LoVo (cell line): ENCODE measurements around the gene GAPDH.
"Not testable (repeated sequence)": the region's sequence is repeated elsewhere in the genome, so short reads cannot be mapped to it uniquely, and the experiment has no call there.

Experiments
- DNase-seq: peaks from one replicate; pipeline ENCODE4 v3.0.0-alpha.2; 2016; ENCODE audit warnings: low spot score

GAPDH gene

DNA sequence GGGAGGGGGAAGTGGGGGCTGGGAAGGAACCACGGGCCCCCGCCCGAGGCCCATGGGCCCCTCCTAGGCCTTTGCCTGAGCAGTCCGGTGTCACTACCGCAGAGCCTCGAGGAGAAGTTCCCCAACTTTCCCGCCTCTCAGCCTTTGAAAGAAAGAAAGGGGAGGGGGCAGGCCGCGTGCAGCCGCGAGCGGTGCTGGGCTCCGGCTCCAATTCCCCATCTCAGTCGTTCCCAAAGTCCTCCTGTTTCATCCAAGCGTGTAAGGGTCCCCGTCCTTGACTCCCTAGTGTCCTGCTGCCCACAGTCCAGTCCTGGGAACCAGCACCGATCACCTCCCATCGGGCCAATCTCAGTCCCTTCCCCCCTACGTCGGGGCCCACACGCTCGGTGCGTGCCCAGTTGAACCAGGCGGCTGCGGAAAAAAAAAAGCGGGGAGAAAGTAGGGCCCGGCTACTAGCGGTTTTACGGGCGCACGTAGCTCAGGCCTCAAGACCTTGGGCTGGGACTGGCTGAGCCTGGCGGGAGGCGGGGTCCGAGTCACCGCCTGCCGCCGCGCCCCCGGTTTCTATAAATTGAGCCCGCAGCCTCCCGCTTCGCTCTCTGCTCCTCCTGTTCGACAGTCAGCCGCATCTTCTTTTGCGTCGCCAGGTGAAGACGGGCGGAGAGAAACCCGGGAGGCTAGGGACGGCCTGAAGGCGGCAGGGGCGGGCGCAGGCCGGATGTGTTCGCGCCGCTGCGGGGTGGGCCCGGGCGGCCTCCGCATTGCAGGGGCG, at the start of gene GAPDH:
Gene GAPDH (plus strand): TSS at position 595 of the 772 bp plus-strand sequence. CDS start 316 bp downstream, outside the sequence.
- DNase-seq, result peak; percentile 99

DNA sequence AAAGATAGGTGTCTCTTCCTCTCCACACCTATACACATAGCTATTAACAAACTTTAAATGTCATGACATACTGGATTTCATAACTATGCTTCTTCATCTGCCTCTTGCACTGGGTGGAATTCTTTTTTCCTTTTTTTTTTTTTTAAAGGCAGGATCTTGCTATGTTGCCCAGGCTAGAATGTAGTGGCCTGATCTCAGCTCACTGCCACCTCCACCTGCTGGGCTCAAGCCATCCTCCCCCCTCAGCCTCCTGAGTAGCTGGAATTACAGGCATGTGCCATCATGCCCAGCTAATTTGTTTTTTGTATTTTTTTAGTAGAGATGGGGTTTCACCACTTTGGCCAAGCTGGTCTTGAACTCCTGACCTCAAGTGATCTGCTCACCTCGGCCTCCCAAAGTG, 46.1 kb upstream of the GAPDH start:
- DNase-seq, result no peak

GRCh38 chr12:6489449-6489848, 44.9 kb upstream of the GAPDH start:
- no peak for DNase-seq

DNA sequence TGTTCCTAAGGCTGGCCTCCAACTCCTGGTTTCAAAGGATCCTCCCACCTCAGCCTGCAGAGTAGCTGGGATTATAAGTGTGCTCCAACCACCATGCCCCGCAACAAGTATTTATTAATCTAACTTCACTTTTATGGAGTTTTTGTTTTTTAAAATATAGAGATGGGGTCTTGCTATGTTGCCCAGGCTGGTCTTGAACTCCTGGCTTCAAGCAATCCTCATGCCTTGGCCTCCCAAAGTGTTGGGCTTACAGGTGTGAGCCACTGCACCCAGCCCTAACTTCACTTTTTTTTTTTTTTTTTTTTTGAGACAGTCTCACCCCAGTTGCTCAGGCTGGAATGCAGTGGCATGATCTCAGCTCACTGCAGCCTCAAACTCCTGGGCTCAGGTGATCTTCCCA, 43.6 kb upstream of the GAPDH start:
- DNase-seq, result not testable (repeated sequence)

DNA sequence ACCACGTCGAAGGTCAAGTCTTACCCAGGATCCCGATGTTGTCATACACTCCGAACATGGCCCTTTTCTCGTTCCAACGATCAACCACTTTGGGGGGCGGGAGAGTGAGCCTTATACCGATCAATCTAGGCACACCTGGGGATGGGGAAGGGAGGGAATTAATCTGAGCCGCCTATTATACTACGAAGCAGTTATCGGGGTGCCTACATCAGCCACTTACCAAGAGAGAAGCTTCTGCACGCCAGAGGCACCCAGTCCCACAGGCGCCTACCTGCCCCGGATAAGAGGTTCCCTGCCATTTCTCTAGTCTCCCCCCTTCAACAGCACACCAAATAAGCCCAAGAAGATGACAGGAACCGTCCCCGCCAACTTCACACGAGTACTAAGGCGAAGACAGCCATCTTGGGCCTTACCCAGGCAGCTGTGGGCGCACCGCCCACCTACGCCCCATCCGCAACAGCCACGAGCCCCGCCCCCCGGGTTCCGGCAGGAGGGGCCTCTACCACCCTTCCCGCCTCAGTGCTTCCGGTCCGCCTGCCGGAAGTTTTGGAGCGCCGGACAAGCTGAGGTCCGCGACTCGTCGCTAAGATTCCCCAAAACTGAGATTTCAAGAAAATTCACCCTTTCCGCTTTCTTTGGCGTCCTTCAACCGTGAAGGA, 41.4 kb upstream of the GAPDH start, which contains the start of gene MRPL51:
Gene MRPL51 (minus strand): TSS at position 425 of the 659 bp plus-strand sequence. CDS start 126 bp downstream, at position 299.
- DNase-seq, result peak; percentile 98

GRCh38 chr12:6493497-6494257, 40.6 kb upstream of the GAPDH start, which contains the start of gene NCAPD2:
Gene NCAPD2, plus strand, starts transcription at chr12:6494102. Its CDS starts 997 bp downstream, at chr12:6495099.
- DNase-seq, result peak; percentile 99

DNA sequence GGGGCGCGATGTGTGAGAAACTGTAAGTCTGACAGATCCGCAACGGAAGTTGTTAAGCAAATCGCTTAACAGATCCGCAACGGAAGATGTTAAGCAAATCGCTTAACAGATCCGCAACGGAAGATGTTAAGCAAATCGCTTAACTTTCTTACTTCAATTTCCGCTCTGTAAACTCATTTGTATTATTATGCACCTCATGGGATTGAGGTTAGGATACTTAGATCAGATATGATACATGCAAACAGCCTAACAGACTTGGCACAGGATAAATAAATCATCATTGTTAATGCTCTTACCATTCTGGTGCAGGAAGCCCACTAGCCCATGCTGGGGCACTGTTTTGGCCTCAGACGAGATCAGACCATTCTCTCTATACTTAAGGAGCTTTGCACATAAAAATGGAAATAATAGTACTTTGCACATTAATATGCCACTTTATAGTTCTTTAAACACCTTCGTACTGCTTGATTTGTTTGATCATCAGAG, 40.0 kb upstream of the GAPDH start:
- no peak for DNase-seq

- DNase-seq, result no peak
Observed at GRCh38 chr12:6494968-6495367, 39.3 kb upstream of the GAPDH start.

- DNase-seq, result not testable (repeated sequence)
Observed at GRCh38 chr12:6497291-6497690, 37.0 kb upstream of the GAPDH start.

DNA sequence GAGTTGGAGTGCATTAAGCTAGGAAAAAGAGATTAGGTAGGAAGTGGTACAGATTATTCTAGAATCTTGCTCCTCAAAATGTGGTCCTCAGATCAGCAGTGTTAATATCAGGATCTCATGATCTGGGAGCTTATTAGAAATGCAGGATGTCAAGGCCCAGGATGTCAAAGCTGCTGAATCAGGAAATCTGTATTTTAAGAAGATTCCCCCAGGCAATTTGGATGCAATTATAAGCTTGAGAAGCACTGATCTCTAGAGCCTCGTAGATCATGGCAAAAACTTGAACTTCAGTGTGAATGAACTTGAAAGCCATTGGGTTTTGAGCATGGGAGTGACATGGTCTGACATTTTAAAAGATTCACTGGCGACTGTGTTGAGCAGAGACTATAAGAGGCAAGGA, 33.9 kb upstream of the GAPDH start:
- DNase-seq, result no peak

GRCh38 chr12:6507102-6507998, 27.0 kb upstream of the GAPDH start:
- peak; percentile 18 for DNase-seq

GRCh38 chr12:6508087-6508486, 26.2 kb upstream of the GAPDH start:
- no peak for DNase-seq

DNA sequence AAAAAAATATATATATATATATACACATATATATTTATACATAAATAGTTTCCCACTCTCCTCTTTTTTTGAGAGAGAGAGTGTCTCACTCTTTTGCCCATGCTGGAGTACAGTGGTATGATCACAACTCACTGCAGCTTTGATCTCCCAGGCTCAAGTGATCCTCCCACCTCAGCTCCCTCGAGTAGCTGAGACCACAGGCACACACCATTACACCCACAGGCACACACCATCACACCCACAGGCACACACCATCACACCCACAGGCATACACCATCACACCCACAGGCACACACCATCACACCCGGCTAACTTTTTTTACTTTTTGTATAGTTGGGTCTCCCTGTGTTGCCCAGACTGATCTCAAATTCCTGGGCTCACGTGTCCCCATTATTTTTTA, 14.1 kb upstream of the GAPDH start:
- DNase-seq, result no peak

DNA sequence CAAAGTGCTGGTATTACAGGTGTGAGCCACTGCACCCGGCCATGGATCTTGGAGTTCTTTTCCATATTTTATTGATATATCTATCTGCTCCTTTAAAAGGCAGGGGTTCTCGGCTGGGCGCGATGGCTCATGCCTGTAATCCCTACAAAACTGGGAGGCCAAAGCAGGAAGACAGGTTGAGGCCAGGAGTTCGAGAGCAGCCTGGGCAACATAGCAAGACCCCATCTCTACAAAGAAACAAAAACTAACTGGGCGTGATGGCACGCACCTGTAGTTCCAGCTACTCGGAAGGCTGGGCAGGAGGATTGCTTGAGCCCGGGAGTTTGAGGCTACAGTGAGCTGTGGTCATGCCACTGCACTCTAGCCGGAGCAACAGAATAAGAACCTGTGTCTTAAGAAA, 12.1 kb upstream of the GAPDH start:
- no peak for DNase-seq

DNA sequence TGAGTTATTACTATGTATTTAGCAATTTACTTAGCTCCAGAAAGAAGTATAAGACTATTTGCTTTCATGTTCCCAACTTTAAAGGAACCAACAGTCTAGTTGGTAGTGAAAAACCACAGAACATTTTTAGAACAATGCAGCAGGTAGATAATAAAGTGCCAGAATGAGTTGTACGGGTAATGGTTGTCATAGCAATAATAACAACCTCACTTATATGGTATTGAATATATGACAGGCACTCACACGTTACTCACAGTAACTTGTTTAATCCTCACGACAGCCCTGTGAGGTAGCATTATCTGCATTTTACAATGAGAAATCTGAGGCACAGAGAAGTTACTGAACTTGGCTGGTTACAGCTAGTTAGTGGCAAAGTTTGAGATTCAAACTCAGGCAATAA, 10.6 kb upstream of the GAPDH start:
- no peak for DNase-seq

DNA sequence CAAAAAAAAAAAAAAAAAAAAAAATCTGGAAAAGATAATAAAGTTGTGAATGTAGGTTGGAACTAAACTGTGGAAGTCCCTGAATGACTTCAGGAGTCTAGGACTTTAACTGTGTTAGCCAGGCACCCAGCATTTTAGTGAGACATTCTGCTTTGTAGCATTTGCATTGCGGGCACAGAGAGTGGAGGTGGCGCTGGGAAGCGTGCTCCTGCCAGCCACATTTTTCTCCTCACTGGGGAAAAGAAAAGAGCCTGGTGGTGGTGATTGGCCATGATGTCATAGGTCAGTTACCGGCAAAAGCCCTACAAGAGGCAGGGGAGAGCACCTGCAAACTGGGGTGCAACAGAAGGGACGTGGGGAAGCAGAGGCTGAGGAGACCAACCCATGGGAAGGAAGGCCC, 9.7 kb upstream of the GAPDH start:
- no peak for DNase-seq

DNA sequence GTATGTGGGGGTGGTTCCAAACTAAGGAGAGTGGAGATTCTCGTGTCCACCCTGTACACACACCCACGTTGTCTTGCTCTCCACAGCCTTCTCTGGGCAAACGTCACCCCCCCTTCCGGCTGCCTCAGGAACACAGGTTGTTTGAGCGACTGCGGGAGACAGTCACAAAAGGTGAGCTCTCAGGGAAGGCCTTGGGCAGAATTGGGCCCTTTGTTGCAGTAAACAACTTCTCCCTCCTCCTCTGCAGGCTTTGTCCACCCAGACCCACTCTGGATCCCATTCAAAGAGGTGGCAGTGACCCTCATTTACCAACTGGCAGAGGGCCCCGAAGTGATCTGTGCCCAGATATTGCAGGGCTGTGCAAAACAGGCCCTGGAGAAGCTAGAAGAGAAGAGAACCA, 8.1 kb upstream of the GAPDH start:
- DNase-seq, result no peak

DNA sequence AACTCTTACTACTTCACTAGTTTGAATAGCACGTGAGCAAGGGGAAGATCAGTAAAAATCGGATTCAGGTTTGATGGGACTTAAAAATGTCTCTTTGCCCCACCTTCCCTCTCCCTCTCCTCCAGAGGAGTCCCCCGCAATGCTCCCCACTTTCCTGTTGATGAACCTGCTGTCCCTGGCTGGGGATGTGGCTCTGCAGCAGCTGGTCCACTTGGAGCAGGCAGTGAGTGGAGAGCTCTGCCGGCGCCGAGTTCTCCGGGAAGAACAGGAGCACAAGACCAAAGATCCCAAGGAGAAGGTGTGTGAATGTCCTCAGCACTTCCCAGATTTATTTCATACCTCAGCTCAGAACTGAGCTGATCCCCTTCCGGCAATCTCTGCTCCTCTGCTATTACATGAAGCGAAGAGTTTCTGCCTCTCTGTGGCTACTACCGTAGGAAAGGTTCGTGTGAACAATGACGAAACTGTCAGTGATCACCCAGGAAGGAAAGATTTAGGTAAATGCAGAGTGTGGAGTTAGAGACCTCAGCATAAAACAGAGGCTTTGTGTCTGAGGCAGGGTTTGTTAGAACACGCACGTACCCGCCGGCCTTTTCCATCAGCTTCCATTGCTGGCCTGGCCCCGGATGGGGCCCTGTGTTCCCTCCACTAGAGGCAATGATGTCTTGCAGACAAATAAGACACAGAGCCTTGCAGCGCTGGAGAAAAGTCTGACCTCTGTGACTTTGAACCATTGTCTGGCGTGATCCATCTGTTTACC, 7.4 kb upstream of the GAPDH start:
- DNase-seq, result no peak

DNA sequence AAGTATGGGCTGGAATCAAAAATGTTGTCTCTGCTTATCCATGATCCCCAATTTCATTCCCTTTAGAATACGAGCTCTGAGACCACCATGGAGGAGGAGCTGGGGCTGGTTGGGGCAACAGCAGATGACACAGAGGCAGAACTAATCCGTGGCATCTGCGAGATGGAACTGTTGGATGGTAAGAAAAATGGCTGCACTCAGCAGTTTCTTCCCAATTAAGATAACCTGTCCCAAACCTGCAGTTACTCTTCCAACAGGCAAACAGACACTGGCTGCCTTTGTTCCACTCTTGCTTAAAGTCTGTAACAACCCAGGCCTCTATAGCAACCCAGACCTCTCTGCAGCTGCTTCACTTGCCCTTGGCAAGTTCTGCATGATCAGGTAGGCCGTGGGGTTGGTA, 6.6 kb upstream of the GAPDH start:
- no peak for DNase-seq

DNA sequence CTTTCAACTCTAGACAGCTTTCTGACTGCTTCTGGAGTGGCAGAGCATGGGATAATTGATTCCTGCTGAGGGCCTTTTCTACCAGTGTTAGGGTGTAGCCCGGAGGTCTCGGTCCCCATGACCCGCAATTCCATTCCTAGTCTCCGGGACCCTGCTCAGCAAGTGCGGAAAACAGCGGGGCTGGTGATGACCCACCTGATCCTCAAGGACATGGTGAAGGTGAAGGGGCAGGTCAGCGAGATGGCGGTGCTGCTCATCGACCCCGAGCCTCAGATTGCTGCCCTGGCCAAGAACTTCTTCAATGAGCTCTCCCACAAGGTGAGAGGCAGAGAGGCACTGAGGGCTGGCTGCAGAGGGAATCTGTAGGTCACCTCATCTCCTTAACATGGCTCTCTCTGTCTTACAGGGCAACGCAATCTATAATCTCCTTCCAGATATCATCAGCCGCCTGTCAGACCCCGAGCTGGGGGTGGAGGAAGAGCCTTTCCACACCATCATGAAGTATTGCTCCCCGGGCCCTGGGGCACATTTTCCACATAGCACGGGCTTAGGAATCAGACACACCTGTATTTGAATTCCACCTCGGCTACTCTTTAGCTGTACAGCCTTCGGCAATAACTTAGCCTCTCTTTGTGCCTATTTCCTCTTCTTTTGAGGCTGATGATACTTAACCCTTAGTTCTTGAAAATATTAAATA, 5.6 kb upstream of the GAPDH start:
- no peak for DNase-seq
